H1 (cell line): Measurements from ENCODE around the gene PFN4. TPM values are rescaled to one million over a fixed set of nuclear protein-coding genes. Genes with fewer than 3 reads are reported as not detected.

Experiments
- CHD7 ChIP-seq: fragments of 300-600 bp; sonication (generic); IDR thresholded peaks from 2 replicates; pipeline ENCODE4 v1.7.1; 2012; ENCODE audit warnings: low read length, moderate library complexity, mild to moderate bottlenecking, inconsistent platforms; ENCODE audit not compliant: insufficient replicate concordance
- E2F6 ChIP-seq: IDR thresholded peaks from 2 replicates; pipeline ENCODE4 v1.6.1; 2012; ENCODE audit warnings: inconsistent platforms
- EGR1 ChIP-seq: IDR thresholded peaks from 2 replicates; pipeline ENCODE4 v1.6.1; 2011; ENCODE audit warnings: low read depth, low read length, borderline replicate concordance
- GTF2F1 ChIP-seq: IDR thresholded peaks from 2 replicates; pipeline ENCODE4 v1.6.1; 2012; ENCODE audit warnings: low read depth, low read length, improper control_type of control experiment, borderline replicate concordance
- MAFK ChIP-seq: IDR thresholded peaks from 2 replicates; pipeline ENCODE4 v1.6.1; 2012; ENCODE audit warnings: low read depth, mild to moderate bottlenecking, improper control_type of control experiment, low read length
- NANOG ChIP-seq: IDR thresholded peaks from 2 replicates; pipeline ENCODE4 v1.6.1; 2011; ENCODE audit warnings: low read length, low read depth, mild to moderate bottlenecking, inconsistent platforms; ENCODE audit not compliant: insufficient read depth, poor library complexity, severe bottlenecking
- RAD21 ChIP-seq, 2 experiments: IDR thresholded peaks in 1 of 2; conservative IDR thresholded peaks in 1 of 2; 2 replicates each; pipeline ENCODE4 v1.6.1; 2011; ENCODE audit warnings: low read depth in 2 of 2, low read length in 2 of 2, improper control_type of control experiment in 1 of 2, inconsistent platforms in 1 of 2, mild to moderate bottlenecking in 1 of 2, moderate library complexity in 1 of 2
- SIN3A ChIP-seq, 2 experiments: IDR thresholded peaks in 1 of 2; conservative IDR thresholded peaks in 1 of 2; 2 replicates each; pipeline ENCODE4 v1.6.1; 2011 to 2012; ENCODE audit warnings: low read length in 2 of 2, improper control_type of control experiment in 1 of 2, low read depth in 1 of 2, mild to moderate bottlenecking in 1 of 2
- polyA plus RNA-seq, 7 experiments: library from polyadenylated mRNA; depleted of rRNA in 3 of 7; stranded (reverse) in 5 of 7; unstranded in 2 of 7; fragments of >200 nt in 5 of 7; fragments of 200-250 nt in 2 of 7; gene quantifications; 1 replicate in 5 of 7; 2 replicates in 1 of 7; 4 replicates in 1 of 7; pipeline versions ENCODE4 v1.2.1 to v1.2.3, GENCODE V29; 2011 to 2013; ENCODE audit warnings: missing spikeins in 2 of 7, mixed read lengths in 2 of 7
- total RNA-seq: library from RNA; stranded (reverse); fragmentation: NEBNext Ultra II Directional; extraction: Animal tissue kit (Norgen Biotek cat#: 25700); gene quantifications from 2 replicates; pipeline ENCODE4 v1.2.1, GENCODE V29; 2021

The PFN4 gene
- total and polyA plus RNA-seq, 2 of the 8 experiments (the other 6 are each of a cell fraction or from before 2014, with no cell fraction given): not detected

GRCh38 chr2:24153478-24153877, 30.3 kb upstream of the PFN4 start (continued):
- TF ChIP-seq SIN3A (conservative IDR thresholded peaks at IDR 0.05 in 1 of 2, IDR thresholded peaks at IDR 0.05 in 1 of 2; ENCODE audit: low read depth in 1 of 2, low read length in 2 of 2): no peak
- no peak for TF ChIP-seq RAD21 (IDR thresholded peaks at IDR 0.05 in 1 of 2, conservative IDR thresholded peaks at IDR 0.05 in 1 of 2; ENCODE audit: low read depth in 2 of 2, low read length in 2 of 2)
- TF ChIP-seq GTF2F1: no peak
- TF ChIP-seq NANOG: no peak
- TF ChIP-seq CHD7: no peak
- TF ChIP-seq EGR1: no peak
- TF ChIP-seq MAFK: no peak
- no peak for TF ChIP-seq E2F6
